Measurements from ENCODE around the gene CTSK.
"Not testable (repeated sequence)": the region's sequence is repeated elsewhere in the genome, so short reads cannot be mapped to it uniquely, and the experiment has no call there.

Gene CTSK

GRCh38 chr1:150808121-150808520, at the start of gene CTSK:
Gene CTSK, minus strand, starts transcription at chr1:150808260. Its CDS starts 1,455 bp downstream, at chr1:150806805.
- DNase-seq (ENCODE audit: low read depth in 2 of 2, low spot score in 1 of 2), result no peak

- not testable (repeated sequence) for DNase-seq (ENCODE audit: low read depth in 2 of 2, low spot score in 1 of 2)
Observed at GRCh38 chr1:150852734-150853133, 44.7 kb upstream of the CTSK start.

GRCh38 chr1:150850801-150851362, 42.8 kb upstream of the CTSK start:
- not testable (repeated sequence) for DNase-seq (ENCODE audit: low read depth in 2 of 2, low spot score in 1 of 2)

- no peak for DNase-seq (ENCODE audit: low read depth in 2 of 2, low spot score in 1 of 2)
Observed at GRCh38 chr1:150846473-150847146, 38.5 kb upstream of the CTSK start.

- no peak for DNase-seq (ENCODE audit: low read depth in 2 of 2, low spot score in 1 of 2)
Observed at GRCh38 chr1:150843474-150843873, 35.4 kb upstream of the CTSK start.

- no peak for DNase-seq (ENCODE audit: low read depth in 2 of 2, low spot score in 1 of 2)
Observed at GRCh38 chr1:150842964-150843363, 34.9 kb upstream of the CTSK start.

GRCh38 chr1:150842343-150842742, 34.3 kb upstream of the CTSK start:
- no peak for DNase-seq (ENCODE audit: low read depth in 2 of 2, low spot score in 1 of 2)

- no peak for DNase-seq (ENCODE audit: low read depth in 2 of 2, low spot score in 1 of 2)
Observed at GRCh38 chr1:150841626-150842025, 33.6 kb upstream of the CTSK start.

- DNase-seq (ENCODE audit: low read depth in 2 of 2, low spot score in 1 of 2), result not testable (repeated sequence)
Observed at GRCh38 chr1:150840850-150841249, 32.8 kb upstream of the CTSK start.

- no peak for DNase-seq (ENCODE audit: low read depth in 2 of 2, low spot score in 1 of 2)
Observed at GRCh38 chr1:150836129-150836773, 28.2 kb upstream of the CTSK start.

- not testable (repeated sequence) for DNase-seq (ENCODE audit: low read depth in 2 of 2, low spot score in 1 of 2)
Observed at GRCh38 chr1:150833961-150834360, 25.9 kb upstream of the CTSK start.

GRCh38 chr1:150832597-150832996, 24.5 kb upstream of the CTSK start:
- DNase-seq (ENCODE audit: low read depth in 2 of 2, low spot score in 1 of 2), result no peak

- DNase-seq (ENCODE audit: low read depth in 2 of 2, low spot score in 1 of 2), result no peak
Observed at GRCh38 chr1:150829751-150830150, 21.7 kb upstream of the CTSK start.

GRCh38 chr1:150826299-150826698, 18.2 kb upstream of the CTSK start:
- no peak for DNase-seq (ENCODE audit: low read depth in 2 of 2, low spot score in 1 of 2)

GRCh38 chr1:150820730-150821512, 12.9 kb upstream of the CTSK start:
- DNase-seq (ENCODE audit: low read depth in 2 of 2, low spot score in 1 of 2), result no peak

- DNase-seq (ENCODE audit: low read depth in 2 of 2, low spot score in 1 of 2), result no peak
Observed at GRCh38 chr1:150815871-150816270, 7.8 kb upstream of the CTSK start.

GRCh38 chr1:150813028-150813707, 5.1 kb upstream of the CTSK start:
- no peak for DNase-seq (ENCODE audit: low read depth in 2 of 2, low spot score in 1 of 2)

- no peak for DNase-seq (ENCODE audit: low read depth in 2 of 2, low spot score in 1 of 2)
Observed at GRCh38 chr1:150810958-150811659, 3.0 kb upstream of the CTSK start.

- DNase-seq (ENCODE audit: low read depth in 2 of 2, low spot score in 1 of 2), result no peak
Observed at GRCh38 chr1:150809651-150810050, 1.6 kb upstream of the CTSK start.

- DNase-seq (ENCODE audit: low read depth in 2 of 2, low spot score in 1 of 2), result no peak
Observed at GRCh38 chr1:150808846-150809245, 786 bp upstream of the CTSK start.

All from stimulated activated CD8-positive, alpha-beta memory T cell treated with anti-CD3 and anti-CD28 coated beads, Interleukin-4, amount 100 ng/mL, for 4 hours (primary cell).